ENCODE results near the gene B4GALNT4. TPM values are rescaled to one million over a fixed set of nuclear protein-coding genes. Genes with fewer than 3 reads are reported as not detected.
A peak's percentile ranks its signal among the peaks of the same experiment; 100 is the strongest.

The B4GALNT4 gene
- total RNA-seq, 1 donor from 2014 or later: 201 TPM

GRCh38 chr11:351411-351810 is 17.9 kb upstream of the B4GALNT4 start:
- Mint-ChIP-seq H3K27me3 (ENCODE audit: low read depth) (no peaks in the 10 kb centered on the region), H3K9me3 (no peaks in the 10 kb centered on the region), H3K36me3 (ENCODE audit: low read depth) (no peaks in the 10 kb centered on the region), H3K4me1 (peaks cover 36% of the 10 kb centered on the region), H3K4me3 (no peak overlapping the region), H3K27ac (ENCODE audit: unreplicated experiment) (peak overlapping the region; percentile 27)
- no peak for DNase-seq (ENCODE audit: low read depth, low spot score)
- TF ChIP-seq CTCF (conservative IDR thresholded peaks at IDR 0.05): no peak

GRCh38 chr11:352456-353031 is 16.8 kb upstream of the B4GALNT4 start:
- H3K4me1 Mint-ChIP-seq: peaks cover 36% of the 10 kb centered on the region
- TF ChIP-seq CTCF (conservative IDR thresholded peaks at IDR 0.05): no peak
- DNase-seq (ENCODE audit: low read depth, low spot score): no peak
- no peaks in the 10 kb centered on the region for H3K9me3 Mint-ChIP-seq
- H3K4me3 Mint-ChIP-seq: peak overlapping the region; percentile 17
- H3K27ac Mint-ChIP-seq (ENCODE audit: unreplicated experiment): no peak overlapping the region
- H3K36me3 Mint-ChIP-seq (ENCODE audit: low read depth): no peaks in the 10 kb centered on the region
- H3K27me3 Mint-ChIP-seq (ENCODE audit: low read depth): no peaks in the 10 kb centered on the region

- peak overlapping the region; percentile 44 for H3K4me3 Mint-ChIP-seq
- H3K36me3 Mint-ChIP-seq (ENCODE audit: low read depth): no peaks in the 10 kb centered on the region
- peaks cover 36% of the 10 kb centered on the region for H3K4me1 Mint-ChIP-seq
- no peaks in the 10 kb centered on the region for H3K27me3 Mint-ChIP-seq (ENCODE audit: low read depth)
- H3K27ac Mint-ChIP-seq (ENCODE audit: unreplicated experiment): peak overlapping the region; percentile 31
- TF ChIP-seq CTCF (conservative IDR thresholded peaks at IDR 0.05): no peak
- no peaks in the 10 kb centered on the region for H3K9me3 Mint-ChIP-seq
- DNase-seq (ENCODE audit: low read depth, low spot score): no peak
Observed at GRCh38 chr11:353179-353873, 16.0 kb upstream of the B4GALNT4 start.

GRCh38 chr11:355581-356458 is 13.5 kb upstream of the B4GALNT4 start:
- Mint-ChIP-seq H3K9me3 (peaks cover 2% of the 10 kb centered on the region), H3K36me3 (ENCODE audit: low read depth) (no peaks in the 10 kb centered on the region), H3K4me1 (peaks cover 31% of the 10 kb centered on the region), H3K27me3 (ENCODE audit: low read depth) (peaks cover 8% of the 10 kb centered on the region), H3K27ac (ENCODE audit: unreplicated experiment) (peak overlapping the region; percentile 70), H3K4me3 (peak overlapping the region; percentile 80)
- no peak for TF ChIP-seq CTCF (conservative IDR thresholded peaks at IDR 0.05)
- DNase-seq (ENCODE audit: low read depth, low spot score): peak; percentile 69

GRCh38 chr11:356610-357009 is 12.7 kb upstream of the B4GALNT4 start:
- Mint-ChIP-seq H3K27ac (ENCODE audit: unreplicated experiment) (no peak overlapping the region), H3K27me3 (ENCODE audit: low read depth) (peaks cover 8% of the 10 kb centered on the region), H3K4me1 (peaks cover 28% of the 10 kb centered on the region), H3K9me3 (peaks cover 7% of the 10 kb centered on the region), H3K36me3 (ENCODE audit: low read depth) (peaks cover 2% of the 10 kb centered on the region), H3K4me3 (no peak overlapping the region)
- DNase-seq (ENCODE audit: low read depth, low spot score): no peak
- TF ChIP-seq CTCF (conservative IDR thresholded peaks at IDR 0.05): no peak

Data from neural crest cell (in vitro differentiated cells).